ENCODE measurements around the gene MTMR2. TPM values are rescaled to one million over a fixed set of nuclear protein-coding genes. Genes with fewer than 3 reads are reported as not detected.

Gene MTMR2
- total and polyA plus RNA-seq, 9 of the 15 experiments (the other 6 are each of a cell fraction or from before 2014, with no cell fraction given), result 12.6 to 35.8 (median 25.2) TPM

- TF ChIP-seq TFE3 (CRISPR knock-in tag; IDR thresholded peaks at IDR 0.05) (no peak), TSC22D4 (tag; IDR thresholded peaks at IDR 0.05) (no peak), NFYB (IDR thresholded peaks at IDR 0.05; ENCODE audit: extremely low read depth, insufficient read length) (peak; percentile 75), CEBPG (CRISPR knock-in tag; IDR thresholded peaks at IDR 0.05) (no peak), CEBPG (tag; conservative IDR thresholded peaks at IDR 0.05 in 1 of 2, IDR thresholded peaks at IDR 0.05 in 1 of 2) (no peak), ZNF311 (CRISPR knock-in tag; IDR thresholded peaks at IDR 0.05) (no peak), HCFC1 (IDR thresholded peaks at IDR 0.05; ENCODE audit: low read depth, low read length) (peak; percentile 72; the same call in 1 of the 2 replicates), ETV1 (tag; conservative IDR thresholded peaks at IDR 0.05; ENCODE audit: low read depth) (peak; percentile 68), SLC30A9 (CRISPR knock-in tag; IDR thresholded peaks at IDR 0.05) (no peak), CREBBP (IDR thresholded peaks at IDR 0.05; ENCODE audit: low read depth, low read length) (no peak), ZNF583 (CRISPR knock-in tag; IDR thresholded peaks at IDR 0.05) (no peak), POLR2G (IDR thresholded peaks at IDR 0.05; ENCODE audit: low read depth, low read length) (peak; percentile 91), NR1H2 (CRISPR knock-in tag; IDR thresholded peaks at IDR 0.05) (no peak; the same call in 1 of the 2 replicates), PHB (CRISPR knock-in tag; IDR thresholded peaks at IDR 0.05) (no peak), ZNF77 (CRISPR knock-in tag; IDR thresholded peaks at IDR 0.05) (no peak), MAX (CRISPR knock-in tag; IDR thresholded peaks at IDR 0.05) (peak; percentile 58), CHD1 (IDR thresholded peaks at IDR 0.05; ENCODE audit: low read length) (no peak), CREB3 (tag; conservative IDR thresholded peaks at IDR 0.05; ENCODE audit: low read depth) (no peak), ELF4 (CRISPR knock-in tag; IDR thresholded peaks at IDR 0.05) (peak; percentile 76; the same call in 1 of the 2 replicates), ZNF24 (IDR thresholded peaks at IDR 0.05) (no peak), VEZF1 (CRISPR knock-in tag; IDR thresholded peaks at IDR 0.05) (peak; percentile 95), ZNF639 (CRISPR knock-in tag; conservative IDR thresholded peaks at IDR 0.05 in 1 of 2, IDR thresholded peaks at IDR 0.05 in 1 of 2) (peak in 1 of 2 experiments; percentile 58; a peak in 2 of 4 replicates), HMG20B (CRISPR knock-in tag; IDR thresholded peaks at IDR 0.05) (no peak), HEY1 (CRISPR knock-in tag; IDR thresholded peaks at IDR 0.05; ENCODE audit: borderline replicate concordance) (no peak)
These were observed 134.3 kb downstream of the MTMR2 start, which contains the start of gene FAM76B (continued) for GRCh38 chr11:95789506-95790122.
